NCI-H2171 (cell line): ENCODE results near the gene ZWILCH.

Source experiments
- DNase-seq: peaks from one replicate; lab custom pipeline; 2025; lab: John Stamatoyannopoulos, UW

The ZWILCH gene

GRCh38 chr15:66545255-66545654 is 40.1 kb downstream of the ZWILCH start:
- no peak for DNase-seq

- no peak for DNase-seq
These were observed 50.6 kb downstream of the ZWILCH start for GRCh38 chr15:66555685-66556084.

- DNase-seq = no peak
These were observed 53.1 kb downstream of the ZWILCH start for GRCh38 chr15:66558271-66558670.

DNA sequence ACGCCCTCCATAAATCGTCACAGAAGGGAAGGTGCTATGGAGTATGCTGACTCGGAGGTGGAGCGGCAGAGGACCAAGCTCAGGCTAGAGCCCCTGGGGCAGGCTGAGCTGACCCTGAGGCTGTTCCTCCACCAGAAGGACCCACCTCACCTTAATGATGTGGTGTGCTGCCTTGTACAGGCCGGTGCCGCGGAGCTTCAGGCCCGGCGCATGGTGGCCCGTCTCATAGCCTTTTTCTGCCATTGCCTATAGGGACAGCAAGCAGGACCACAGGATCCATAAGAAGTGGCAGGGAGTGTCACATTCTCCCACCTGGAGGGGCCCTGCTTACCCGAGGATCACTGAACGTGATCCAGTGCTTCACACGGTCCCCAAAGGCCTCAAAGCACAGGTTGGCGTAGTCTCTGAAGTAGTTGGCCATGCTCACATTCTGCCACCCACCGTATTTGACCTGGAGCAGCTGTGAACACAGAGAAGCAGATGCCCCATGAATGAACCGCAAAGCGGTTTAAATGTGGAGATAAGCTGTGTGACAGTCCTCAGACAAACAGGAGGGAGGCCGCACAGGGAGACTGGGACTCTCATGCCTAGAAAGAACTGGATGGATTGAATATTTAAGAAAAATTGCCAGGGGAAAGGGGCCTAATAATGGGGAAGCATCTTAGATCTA is 55.9 kb downstream of the ZWILCH start:
- DNase-seq = no peak

DNA sequence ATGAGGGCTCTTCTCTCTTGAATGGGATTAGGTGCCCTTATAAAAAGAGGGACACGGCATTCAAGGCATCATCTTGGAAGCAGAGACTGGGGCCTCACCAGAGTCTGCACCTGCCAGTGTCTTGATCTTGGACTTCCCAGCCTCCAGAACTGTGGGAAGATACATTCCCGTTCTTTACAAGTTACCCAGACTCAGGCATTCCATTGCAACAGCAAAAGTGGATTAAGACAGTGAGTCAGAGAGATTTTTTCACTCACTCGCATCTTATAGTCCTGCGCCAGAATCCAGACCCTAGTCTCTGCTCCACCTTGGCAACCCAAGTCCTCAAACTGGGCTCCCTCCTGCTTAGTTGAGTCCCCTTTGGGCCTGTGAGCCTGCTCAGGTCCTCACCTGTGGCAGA is 58.0 kb downstream of the ZWILCH start:
- no peak for DNase-seq

GRCh38 chr15:66563566-66564110 is 58.5 kb downstream of the ZWILCH start:
- DNase-seq = no peak

GRCh38 chr15:66564136-66565041 is 59.3 kb downstream of the ZWILCH start:
- DNase-seq = no peak

DNA sequence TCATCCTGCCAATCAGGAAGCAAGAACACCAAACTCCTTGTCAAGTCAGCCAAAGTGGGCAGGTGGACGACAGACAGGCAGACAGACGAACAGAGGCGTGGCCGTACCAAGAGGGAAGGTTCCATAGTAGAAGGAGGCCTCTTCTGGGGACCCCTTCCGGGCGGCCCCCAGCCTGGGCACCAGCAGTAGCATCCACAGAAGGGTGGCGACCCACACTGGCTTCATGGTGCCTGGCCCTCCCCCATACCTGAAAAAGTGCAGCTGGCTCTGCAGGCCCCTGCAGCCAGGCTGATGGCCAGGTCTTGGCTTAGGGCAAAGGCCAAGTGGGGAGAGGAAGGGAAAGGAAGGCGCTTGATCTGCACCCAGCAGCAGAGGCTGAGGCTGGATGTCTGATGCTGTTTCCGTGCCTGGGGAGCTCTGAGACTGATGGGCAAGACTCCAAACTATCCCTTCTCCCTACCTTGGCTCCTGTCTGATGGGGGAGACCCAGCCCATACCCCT is 60.1 kb downstream of the ZWILCH start:
- no peak for DNase-seq

DNA sequence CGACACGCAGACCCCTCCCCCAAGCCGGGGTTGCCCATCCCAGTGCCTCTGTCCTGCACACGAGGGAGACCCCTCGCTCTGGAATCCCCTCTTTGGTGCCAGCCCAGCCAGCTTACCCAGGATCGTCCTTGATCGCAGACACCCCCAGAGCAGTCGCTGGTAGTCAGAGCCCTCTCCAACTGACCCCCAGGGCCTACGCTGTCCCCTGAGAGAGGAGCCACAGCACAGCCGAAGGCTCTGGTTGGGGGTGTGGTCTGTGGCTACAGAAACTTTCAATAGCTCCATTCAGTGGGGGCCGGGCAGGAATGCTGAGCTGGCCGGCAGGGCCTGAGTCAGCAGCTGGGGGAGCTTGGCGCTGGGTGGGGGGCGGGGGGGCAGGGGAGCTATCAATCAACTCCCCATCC is 60.6 kb downstream of the ZWILCH start, which contains the start of gene LCTL:
Gene LCTL (minus strand): TSS at position 258 of the 404 bp plus-strand sequence. CDS start 633 bp downstream, outside the sequence.
- DNase-seq = no peak

DNA sequence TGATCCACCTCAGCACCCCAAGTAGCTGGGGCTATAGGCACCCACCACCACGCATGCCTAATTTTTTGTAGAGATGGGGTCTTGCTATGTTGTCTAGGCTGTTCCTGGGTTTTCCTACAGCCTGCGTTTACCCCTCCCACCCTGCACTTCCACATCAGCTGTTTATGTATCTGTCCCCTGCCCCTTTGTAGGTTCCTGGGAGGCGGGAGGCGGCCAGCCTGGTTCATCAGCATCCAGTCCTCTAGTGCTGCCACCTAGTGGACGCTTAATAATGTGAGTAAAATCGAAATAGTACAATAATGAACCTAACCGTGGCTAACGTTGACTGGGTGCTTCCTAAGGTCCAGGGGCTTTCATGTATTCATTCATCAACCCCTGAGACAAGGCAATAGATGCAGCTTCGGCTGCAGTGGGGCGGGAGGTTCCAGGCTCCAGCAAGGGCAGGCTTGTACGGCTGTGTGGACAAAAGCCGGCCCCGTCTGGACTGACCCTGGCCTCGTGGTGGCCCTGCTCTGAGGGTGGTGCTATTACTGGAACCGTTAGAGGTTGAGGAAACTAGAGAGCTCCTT is 61.9 kb downstream of the ZWILCH start:
- DNase-seq = peak; percentile 60

GRCh38 chr15:66567897-66568296 is 62.8 kb downstream of the ZWILCH start:
- no peak for DNase-seq

DNA sequence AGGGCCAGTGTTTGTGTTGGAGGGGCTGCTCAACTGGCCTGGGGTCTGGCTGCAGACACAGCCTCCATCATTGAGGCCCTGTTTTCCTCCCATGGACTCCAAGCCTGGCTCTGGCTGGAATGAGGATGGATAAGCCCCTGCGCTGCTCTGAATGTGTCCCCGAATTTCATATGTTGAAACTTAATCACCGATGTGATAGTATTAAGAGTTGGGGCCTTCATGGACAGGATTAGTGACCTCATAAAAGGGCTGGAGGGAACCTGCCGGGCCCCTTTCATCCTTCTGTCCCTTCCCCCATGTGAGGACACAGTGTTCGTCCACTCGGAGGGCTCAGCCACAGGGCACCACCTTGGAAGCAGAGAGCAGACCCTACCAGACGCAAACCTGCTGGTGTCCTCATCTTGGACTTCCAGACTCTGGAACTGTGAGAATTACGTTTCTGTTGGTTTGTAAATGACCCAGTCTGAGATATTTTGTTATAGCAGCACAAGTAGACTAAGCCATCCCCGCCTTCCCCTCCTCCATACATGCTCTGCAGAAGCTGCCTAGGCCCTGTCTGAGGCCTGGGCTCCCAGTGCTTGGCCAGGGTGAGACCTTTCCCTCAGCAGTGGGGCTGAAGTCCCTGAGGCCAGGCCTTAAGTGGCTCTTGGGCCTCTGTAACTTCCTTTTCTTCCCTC is 64.5 kb downstream of the ZWILCH start:
- no peak for DNase-seq

DNA sequence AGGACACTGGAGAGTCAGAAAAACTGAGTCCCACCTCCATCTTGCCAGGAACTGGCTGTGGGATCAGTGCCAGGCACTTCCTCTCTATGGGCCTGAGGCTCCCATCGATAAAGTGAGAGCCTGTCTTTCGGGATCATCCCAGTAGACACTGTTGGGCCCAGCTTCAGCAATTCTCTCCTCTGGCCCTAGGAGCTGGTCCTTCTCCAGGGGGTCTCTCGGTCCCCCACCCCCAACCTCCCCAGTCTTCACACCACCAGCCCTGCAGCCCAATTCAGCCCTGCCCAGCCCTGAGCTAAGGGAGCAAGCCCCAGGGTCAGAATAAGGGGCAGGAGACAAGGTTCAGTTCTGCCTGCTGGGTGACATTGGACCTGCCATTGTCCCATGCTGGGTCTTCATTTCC is 65.2 kb downstream of the ZWILCH start:
- no peak for DNase-seq

- no peak for DNase-seq
These were observed 65.8 kb downstream of the ZWILCH start for GRCh38 chr15:66570842-66571478.

GRCh38 chr15:66572146-66572545 is 67.0 kb downstream of the ZWILCH start:
- no peak for DNase-seq

- DNase-seq = no peak
These were observed 68.2 kb downstream of the ZWILCH start for GRCh38 chr15:66573348-66573718.

DNA sequence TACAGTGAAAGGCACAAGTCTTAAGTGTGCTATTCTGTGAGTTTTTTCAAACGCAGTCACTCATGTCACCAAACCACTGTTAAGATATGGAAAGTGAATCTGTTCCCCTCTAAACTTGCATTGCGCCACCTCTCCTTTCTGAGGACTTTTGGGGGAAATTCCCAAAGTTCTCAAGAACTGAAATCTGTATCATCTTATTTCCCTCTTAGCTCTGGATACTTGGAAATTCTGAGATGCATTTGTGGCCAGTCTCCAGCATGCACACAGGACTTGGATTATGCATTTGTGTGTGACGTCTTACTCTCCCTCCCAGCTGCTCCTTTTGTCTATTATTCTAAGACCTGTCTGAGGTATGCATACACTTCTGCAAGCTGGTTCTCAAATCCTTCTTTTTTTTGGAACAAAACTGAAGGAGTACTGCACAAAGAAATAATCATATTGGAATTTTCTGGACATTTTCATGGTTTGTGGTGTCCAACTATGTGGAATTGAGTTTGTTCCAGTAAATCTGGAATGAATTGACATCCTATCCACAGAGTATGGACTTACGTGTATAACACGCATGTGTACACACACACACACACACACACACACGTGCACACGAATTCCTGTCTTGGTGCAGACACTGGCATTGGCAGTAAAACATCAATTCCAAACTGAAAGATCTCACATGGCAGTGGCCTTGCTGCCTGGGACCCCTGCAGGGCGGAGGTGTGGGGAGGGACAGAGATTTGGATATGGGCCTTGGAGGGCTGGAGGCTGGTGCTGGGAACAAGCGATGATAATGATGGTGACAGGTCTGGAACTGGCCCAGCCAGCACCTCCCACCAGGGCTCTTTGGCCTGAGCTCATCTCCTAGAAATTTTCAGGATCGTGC is 68.8 kb downstream of the ZWILCH start:
- no peak for DNase-seq

- DNase-seq = no peak
These were observed 69.4 kb downstream of the ZWILCH start for GRCh38 chr15:66574596-66574950.

- no peak for DNase-seq
These were observed 73.3 kb downstream of the ZWILCH start for GRCh38 chr15:66578286-66578875.

GRCh38 chr15:66580643-66581042 is 75.5 kb downstream of the ZWILCH start:
- no peak for DNase-seq
